Dedifferentiated amniotic fluid mesenchymal stem cell (primary cell): Measurements from ENCODE around the gene ACO2.
"Not testable (repeated sequence)": the region's sequence is repeated elsewhere in the genome, so short reads cannot be mapped to it uniquely, and the experiment has no call there.

Experiments used
- DNase-seq: peaks from one replicate; pipeline ENCODE4 v3.0.0-alpha.2; 2016; ENCODE audit errors: extremely low spot score

ACO2 gene

DNA sequence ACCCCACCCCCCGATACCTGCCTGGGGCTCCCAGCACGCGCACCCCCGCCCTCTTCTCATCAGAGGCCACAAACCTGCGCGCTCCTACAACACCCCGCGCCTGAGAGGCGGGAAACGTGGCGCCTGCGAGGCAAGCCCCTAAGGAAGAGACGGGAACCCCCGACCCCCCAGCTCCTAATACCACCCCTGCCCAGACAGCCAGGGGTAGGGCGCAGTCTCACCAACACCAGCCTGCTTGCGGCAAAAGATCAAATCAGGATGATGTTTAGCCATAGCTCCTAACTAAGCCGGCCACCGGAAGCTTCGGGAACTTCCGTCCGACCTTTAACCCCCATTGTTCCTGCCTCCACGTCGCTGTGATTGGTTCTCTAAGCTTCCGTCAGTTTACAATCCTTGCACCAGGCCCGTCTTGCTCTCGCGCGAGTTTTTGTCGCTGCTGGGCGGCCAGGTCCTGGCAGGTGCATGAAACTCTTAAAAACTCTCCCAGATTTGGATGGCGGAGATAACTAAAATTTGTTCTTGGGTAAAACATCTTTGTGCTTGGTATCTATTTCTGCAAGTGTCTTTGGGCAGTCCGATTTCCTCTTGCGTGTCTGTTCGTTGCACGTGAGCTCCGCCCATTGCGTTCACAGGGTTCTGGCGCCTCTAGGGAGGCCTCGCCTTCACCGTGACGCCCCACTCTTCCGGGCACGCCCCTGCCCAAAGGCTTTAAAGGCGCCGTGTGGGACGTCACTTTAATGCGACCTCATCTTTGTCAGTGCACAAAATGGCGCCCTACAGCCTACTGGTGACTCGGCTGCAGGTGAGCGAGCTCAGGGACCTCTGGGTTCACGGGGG, at the start of gene ACO2, which contains the start of gene PHF5A:
ACO2 (plus strand) TSS at position 737 of the 837 bp plus-strand sequence; CDS start at position 767, 30 bp downstream.
PHF5A (minus strand) TSS at position 312 of the 837 bp plus-strand sequence; CDS start at position 273, 39 bp downstream.
- DNase-seq: peak; percentile 98

DNA sequence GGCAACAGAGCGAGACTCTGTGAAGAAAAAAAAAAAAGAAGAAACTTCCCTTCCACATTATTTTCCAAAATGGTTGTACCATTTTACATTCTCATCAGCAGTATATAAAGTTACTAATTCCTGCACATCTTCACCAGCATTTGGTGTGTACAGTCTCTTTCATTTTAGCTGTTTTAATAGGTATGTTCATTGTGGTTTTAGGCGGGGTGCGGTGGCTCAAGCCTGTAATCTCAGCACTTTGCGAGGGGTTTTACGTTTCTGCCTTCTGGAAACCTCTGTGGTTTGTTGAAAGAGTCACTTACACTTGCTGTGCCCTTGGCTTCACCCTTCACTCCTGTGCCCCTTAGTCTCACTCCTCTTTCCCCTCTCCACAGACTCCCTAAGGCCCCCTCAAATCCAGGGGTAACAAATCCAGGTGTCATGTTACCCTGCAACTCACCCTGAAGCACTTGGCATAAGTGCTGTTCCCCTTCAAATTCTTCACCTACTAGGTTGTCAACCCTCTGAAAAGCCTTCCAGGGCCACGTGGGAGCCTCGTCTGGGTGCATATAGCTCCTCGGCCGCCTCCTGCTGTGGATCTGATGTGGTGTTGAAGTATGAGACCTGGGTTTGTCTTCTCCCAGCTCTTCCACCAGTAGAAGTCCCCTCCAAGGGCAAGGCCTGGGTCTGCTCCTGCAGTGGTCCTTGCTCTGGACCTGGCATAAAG, 43.1 kb upstream of the ACO2 start:
- no peak for DNase-seq

DNA sequence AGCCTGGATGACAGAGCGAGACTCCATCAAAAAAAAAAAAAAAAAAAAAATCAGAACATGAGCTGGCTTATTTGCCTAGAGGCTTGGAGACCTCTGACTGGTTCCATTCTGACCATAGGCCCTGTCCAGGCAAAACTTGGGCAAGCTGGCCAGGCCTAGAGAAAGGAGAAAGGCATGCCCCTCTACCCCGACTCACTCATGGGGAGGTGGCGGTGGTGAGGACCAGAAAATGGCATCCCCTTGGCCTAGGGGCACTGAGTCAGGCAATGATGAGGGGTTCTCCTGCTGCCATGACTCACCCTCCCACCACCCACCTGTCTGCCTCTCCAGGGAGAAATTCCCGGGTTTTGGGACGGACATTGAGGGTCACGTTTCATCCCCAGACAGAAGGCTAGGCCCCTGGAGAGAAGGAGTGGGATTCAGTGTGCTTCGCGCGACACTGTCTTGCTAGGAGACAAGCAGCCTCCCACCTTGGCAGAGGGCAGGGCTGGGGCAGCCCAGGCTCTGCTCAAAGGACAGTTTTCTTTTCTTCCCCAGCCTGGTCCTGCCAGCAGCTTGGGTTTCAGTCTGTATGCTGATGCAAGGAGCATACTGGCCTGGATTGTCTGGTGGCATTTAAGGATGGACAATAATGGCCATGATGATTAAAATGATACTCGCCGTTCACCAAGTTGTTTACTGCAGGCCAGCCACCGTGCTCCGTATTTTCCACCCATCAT, 39.5 kb upstream of the ACO2 start:
- no peak for DNase-seq

DNA sequence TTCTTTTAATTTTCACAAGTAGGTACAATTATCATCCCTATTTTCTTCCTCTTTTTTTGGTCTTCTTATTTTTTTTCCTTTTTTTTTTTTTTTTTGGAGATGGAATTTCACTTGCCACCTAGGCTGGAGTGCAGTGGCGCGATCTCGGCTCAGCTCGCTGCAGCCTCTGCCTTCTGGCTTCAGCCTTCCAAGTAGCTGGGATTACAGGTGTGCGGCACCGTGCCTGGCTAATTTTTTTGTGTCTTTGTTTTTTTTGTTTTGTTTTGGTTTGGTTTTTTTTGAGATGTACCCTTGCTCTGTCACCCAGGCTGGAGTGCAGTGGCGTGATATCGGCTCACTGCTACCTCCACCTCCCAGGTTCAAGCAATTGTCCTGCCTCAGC, 39.0 kb upstream of the ACO2 start:
- DNase-seq: no peak

DNA sequence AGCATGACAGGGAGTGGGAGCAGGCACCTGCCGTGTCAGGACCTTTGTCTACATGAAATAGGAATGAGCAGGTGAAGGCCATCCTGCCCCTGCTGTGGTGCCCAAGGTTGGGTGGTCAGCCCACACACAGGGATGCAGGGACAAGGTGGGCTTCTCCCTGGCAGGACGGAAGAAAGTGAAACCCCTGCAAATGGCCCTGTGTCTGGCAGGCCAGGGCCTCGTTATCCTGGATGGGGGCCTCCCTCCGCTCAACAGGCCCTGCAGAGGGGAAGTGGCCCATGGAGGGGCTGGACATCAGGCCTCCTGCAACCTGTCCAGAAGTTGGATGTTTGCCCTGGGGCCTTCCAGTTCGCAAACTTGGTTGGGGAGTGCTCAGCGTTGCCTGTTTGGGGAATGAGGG, 37.3 kb upstream of the ACO2 start:
- no peak for DNase-seq

DNA sequence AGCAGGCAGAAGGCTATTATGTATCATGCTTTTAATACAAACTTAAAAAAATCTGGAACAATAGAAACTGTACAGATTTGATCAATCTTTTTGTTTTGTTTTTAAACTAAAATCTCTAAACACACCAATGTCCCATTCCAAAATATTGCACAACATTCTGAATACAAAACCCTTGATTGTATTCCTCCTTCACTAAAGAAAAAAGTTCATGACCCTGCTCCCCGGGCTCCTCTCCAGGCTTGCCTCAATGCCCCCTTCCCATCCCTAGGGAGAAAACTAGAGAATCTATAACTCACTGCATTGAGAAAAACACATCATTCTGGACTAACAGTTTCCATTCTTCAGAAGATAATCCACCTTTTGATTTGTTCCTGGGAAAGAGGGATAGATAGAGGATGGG, 35.4 kb upstream of the ACO2 start:
- not testable (repeated sequence) for DNase-seq

DNA sequence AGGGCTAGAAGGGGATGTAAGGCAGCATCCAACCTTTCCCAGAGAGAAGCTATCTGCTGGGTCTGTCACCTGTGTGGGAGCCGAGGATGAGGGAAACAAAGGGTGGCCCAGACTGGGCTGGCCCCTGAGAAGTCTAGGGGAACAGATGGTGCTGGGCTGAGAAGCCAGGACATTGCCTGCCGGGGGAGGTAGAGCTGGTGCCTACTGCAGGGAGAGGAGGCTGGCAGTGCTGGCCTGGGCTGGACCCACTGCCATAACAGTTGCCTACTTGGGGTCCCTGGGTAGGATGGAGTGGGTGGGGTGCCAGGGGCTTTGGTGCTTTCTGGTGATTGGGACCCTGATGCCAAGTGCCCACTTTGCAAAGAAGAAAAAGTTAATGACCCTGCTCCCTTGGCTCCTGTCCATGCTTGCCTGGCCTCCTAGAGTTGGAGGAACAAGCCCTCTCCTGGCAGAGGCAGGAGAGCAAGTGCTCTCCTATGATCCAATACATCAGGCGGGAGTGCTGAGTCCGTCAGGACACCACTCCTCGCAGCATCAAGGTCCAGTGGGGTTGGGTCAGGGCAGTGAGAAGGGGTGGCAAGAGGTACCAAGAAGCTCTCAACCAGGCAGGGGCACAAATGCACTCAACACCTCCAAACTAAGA, 34.4 kb upstream of the ACO2 start:
- DNase-seq: not testable (repeated sequence)

DNA sequence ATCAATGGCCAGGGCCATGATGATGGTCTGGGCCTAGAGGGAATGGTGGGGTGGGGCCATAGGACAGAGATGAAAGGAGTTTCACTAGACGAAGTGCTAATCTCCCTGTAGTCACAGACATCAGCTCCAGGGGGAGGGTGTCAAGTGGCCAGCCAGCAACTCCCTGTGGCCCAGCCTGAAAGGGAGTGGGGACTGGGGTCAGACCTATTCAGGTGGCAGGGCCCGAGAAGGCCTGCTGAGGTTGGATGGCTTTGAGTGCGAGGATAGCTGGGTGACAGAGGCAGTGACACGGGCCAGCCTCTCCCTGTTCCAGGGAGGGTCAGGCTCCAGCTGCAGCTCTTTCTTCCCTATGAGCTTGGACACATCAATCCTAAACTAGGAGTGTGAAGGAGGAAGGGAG, 33.4 kb upstream of the ACO2 start:
- no peak for DNase-seq

DNA sequence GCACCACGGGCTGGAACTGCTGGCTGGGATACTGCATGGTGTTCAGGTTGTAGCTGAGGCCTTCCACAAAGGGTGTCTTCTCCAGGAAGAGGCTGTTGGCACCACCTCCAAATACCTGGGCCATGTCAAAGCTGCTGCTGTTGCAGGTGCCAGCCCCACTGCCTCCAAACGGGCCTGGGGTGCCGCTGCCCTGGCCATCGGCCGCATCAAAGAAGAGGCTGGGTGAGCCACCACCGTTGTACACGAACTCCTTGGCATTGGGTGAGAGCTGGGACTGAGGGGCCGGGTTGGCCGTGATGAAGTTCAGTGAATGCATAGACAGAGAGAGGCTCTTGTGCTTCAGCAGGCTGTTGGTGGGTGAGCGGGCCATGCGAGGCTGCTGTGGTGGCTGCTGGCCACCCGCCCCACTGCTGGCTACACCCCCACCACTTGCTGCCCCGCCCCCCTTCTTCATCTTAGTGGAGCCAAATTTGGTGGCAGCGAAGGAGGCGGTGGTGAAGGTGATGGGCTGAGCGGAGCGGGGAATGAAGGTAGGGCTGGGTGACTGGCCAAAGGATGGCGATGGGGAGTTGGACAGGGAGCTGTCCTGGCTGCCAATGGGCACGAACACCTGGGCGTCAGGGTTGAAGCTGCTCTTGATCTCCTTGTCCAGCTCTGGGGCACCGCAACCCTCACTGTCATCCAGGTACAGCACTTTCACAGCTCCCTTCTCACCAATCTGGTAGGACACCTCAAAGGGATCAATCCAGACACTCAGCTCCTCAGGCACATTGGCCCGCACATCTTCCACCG, 32.4 kb upstream of the ACO2 start:
- no peak for DNase-seq

DNA sequence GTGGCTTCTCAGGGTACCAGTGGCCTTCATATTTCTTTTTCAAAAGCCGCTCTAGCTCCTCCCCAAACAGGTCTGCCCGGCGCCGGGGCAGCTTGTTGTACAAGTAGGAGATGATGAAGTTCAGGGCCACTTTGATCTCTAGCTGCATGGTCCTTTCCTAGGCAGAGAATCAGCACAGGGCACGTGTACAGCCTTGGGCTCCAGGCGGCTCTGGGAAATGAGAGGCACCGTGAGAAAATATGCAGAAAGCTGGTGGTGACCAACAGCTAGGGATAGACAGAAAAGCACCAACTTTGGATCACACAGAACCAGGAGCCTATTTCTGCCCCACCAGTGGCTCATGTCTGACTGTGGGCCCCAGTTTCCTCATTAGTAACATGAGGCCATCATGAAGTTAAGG, 31.7 kb upstream of the ACO2 start:
- no peak for DNase-seq

DNA sequence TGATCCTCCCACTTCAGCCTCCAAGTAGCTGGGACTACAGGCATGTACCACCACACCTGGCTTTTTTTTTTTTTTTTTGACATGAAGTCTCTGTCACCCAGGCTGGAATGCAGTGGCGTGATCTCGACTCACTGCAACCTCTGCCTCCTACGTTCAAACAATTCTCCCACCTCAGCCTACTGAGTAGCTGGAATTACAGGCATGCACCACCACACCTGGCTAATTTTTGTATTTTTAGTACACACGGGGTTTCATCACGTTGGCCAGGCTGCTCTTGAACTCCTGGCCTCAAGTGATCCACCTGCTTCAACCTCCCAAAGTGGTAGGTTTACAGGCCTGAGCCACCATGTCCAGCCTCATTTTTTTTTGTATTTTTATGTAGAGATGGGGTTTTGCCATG, 28.4 kb upstream of the ACO2 start:
- not testable (repeated sequence) for DNase-seq

DNA sequence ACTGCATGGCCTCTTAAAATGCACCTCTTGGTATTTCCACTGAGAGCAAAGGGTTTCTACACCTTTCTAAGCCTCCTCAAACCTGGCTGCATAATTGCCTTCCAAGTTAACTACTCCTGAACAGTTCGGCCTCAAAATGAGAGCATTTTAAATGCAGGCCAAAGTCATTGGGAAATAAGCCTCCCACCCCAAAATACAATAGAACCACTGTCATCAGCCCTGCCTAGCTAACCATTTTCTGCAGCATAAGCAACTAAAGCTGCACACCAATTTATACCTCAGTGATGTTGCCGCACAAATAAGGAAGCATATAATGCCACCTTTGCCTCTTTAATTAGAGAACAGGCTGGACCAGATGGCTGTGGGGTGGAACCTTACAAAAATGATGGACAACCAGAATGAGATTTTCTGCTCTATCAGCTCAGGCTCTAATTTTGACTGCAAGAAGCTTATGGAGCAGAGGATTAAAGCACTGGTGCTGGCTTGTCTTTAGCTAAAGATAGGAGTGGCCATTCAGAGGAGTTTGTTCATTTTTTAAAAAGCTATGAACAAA, 26.6 kb upstream of the ACO2 start:
- no peak for DNase-seq

DNA sequence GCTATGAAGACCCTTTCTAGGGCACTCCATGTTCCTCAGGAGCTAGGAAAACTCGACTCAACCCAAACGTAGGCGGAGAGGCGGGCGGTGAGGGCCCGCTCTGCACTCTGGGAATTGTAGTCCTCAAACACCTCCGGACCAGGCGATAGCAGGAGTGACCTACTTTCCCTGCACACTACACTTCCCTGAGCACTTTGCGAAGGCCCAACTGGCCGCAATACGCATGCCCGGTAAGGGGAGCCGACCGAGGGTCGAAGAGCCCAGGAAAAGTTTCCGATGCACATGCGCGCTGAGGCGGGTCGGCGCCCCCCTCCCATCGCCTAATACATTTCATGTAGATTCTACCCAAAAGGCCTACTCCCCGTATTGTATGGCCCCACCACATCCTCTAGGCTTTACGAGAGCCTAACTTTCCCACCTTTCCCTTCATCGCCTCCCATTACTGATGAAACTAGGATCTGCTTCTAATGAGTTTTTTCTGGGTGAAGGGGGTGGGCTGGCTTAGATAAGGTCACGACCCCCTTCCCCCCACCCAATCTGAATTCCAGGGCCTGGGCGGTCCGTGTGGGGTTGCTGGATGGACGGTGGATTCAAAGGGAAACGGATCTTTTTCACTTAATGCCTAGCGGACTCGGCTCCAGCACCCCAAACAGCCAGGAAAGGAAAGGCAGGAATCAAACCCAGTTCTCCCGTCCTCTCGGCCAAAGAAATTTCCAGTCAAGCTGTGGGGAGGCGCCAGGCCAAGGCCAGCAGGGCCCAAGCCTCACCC, 24.4 kb upstream of the ACO2 start:
- DNase-seq: peak; percentile 95

DNA sequence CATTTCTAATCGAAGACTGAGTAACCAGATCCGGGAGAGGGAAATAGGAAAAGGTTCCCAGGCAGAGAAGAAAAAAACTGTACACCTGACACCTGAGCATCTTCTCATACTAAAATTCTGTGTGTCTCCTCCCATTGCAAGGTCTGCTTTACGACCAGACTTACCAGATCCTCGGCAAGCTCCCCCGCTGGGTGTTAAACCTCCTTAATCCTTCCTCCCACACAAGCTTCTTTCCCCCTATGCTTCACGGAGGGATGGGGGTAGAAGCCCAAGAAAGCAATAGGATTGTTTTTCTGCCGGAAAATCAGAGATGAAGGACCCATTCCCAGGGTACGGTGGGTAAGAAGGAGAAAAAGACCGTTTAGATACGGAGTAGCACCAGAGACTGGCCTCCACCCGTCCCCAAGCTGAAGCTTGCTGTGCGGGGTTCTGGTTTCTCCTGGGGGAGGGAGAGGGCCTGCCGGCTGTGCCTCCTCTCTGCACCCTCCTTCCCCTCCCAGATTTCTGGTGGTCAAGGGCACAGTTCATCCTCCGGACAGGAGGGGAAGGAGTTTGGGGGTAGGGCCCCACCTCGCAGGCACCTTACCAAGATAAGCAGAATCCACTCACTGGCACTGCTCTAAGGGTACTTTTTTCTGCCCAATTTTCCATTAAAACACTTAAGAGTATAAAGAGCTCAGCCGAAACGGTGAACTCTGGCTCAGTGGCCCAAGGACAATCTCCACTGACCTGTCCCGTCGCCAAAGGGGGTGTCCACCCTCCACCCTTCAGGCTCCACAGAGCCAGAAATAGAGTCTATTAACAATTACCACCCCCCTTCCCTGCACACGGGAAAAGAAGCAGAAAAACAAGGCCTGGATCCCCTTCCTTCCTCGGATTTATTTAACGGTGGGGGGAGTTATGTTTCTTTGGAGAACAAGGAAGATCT, 23.5 kb upstream of the ACO2 start:
- DNase-seq: no peak

DNA sequence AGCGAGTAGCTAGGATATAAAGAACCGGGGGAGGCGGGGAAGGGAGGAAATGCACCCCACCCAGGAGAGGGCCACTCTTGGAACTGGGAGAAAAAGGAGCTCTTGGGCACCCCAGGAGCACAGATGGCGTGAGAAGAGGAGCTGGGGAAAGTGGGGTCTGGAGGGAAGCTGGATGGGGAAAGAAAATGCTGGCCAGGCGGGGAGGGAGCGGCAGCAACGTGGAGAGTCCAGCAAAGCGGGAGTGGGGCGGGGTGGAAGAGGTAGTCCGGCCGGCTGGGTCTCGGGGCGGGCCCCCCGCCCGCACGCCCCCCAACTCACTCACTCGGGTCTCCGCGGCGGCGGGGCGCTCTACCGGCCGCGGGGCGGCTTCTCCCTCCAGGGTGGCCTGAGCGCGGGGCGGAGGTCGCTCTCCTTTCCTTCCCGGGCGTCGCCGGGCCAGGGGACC, 22.8 kb upstream of the ACO2 start:
- DNase-seq: no peak

DNA sequence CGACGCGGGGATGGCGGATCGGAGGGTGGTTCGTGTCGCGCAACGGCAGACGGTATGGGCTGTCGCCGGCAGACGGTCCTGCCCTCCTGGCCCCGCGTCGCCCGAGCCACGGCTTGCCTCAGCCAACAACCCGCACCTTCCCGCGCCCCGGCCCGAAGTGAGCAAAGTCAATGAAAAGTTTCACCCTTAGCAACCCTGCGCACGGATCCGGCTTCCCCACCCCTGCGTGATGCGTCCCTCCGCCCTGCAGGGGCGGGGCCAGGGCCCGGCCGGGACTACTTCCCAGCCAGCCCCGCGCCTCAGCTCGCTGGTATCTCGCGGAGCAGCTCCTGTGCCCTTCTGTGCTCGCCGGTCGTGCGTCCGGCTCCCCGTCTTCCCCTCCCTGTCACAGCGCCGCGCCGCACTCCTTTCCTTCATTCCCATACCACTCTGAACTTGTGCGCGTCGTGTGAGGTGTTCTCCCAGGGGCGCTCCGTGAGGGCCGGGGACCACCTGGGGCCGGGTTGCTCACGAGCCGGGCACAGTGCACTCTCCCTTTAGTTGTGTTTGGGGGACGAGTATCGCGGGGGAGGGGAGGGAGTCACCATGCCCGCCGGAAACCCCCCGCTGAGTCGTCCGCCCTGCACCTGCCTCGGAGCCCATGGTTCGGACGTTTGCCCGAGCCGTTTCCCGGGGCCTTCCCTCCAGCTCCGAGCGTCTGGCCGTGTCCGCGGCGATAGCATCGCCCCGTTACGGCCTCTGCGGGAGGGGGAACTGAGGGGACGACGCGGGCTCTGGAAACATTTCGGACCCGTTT, 22.1 kb upstream of the ACO2 start, which contains the start of gene TOB2:
TOB2 (minus strand) TSS at position 163 of the 796 bp plus-strand sequence. CDS start 9,456 bp downstream, outside the sequence.
- DNase-seq: peak; percentile 94

DNA sequence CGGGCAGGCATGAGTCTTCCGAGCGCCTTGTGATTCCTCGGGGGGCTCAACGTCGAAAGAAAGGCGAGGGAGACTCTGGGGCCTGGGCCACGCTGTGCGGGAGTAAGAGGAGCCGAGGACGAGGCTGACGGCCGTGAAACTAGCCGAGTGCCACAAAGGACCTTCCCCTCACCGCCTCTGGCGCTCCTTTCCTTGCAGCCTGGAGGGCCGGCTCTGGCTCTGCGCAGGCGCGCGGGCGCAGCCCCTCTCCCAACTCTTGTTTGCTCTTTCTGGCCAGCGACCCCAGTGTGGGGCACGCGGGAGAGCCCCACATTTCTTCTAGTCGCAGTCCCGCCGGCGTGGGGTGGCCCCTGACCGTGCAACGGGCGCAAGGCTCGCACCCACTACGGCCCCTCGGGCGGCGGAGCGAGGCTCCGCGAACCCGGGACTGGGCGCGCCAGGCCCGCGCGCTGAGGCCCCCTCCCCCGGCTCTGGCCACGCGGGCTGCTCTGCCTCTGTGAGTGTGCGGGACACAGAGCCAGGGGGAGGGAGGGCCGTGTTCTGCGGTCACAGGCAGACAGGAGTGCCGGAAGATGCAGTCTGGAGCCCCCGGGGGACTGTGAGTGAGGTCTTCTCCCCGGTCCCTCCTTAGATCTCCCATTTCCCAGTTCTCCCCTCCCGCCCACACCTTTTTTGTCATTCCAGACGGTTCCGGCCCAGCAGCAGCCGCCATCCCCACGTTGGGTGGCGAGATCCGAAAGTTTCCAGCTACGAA, 21.3 kb upstream of the ACO2 start:
- DNase-seq: no peak
